ENCODE results near the gene WDR83. TPM values are rescaled to one million over a fixed set of nuclear protein-coding genes. Genes with fewer than 3 reads are reported as not detected.
"Not testable (repeated sequence)": the region's sequence is repeated elsewhere in the genome, so short reads cannot be mapped to it uniquely, and the experiment has no call there.

The WDR83 gene
- total and polyA plus RNA-seq, 2 of the 8 experiments (the other 6 are each of a cell fraction or from before 2014, with no cell fraction given) = 12.6 to 15.3 TPM

GRCh38 chr19:12676928-12677327 lies 10.3 kb downstream of the WDR83 start (continued):
- TF ChIP-seq ATF2 (IDR thresholded peaks at IDR 0.05; ENCODE audit: low read length) (no peak), FOSL1 (IDR thresholded peaks at IDR 0.05; ENCODE audit: insufficient read depth, low read depth, low read length) (no peak), HDAC2 (IDR thresholded peaks at IDR 0.05; ENCODE audit: borderline replicate concordance in 1 of 2, low read depth in 2 of 2, low read length in 2 of 2) (no peak), MAX (IDR thresholded peaks at IDR 0.05) (no peak), RXRA (IDR thresholded peaks at IDR 0.05; ENCODE audit: insufficient read depth, low read depth, low read length) (no peak)

- not testable (repeated sequence) for H3K18ac ChIP-seq (ENCODE audit: extremely low read depth, low read length); H3K4ac ChIP-seq (replicated peaks; ENCODE audit: insufficient read length, low read depth, low read length); H3K23ac ChIP-seq (ENCODE audit: insufficient read length); H3K56ac ChIP-seq (replicated peaks; ENCODE audit: insufficient read length, low read depth, low read length); H3K27me3 ChIP-seq (replicated peaks in 1 of 4; ENCODE audit: control insufficient read depth in 3 of 4, extremely low read depth in 1 of 4, insufficient read depth in 3 of 4, low read length in 3 of 4); H3K9me3 ChIP-seq (ENCODE audit: insufficient read depth in 2 of 2, low read depth in 1 of 2, low read length in 1 of 2); DNase-seq (ENCODE audit: low read depth in 1 of 2, low spot score in 2 of 2); H4K5ac ChIP-seq (ENCODE audit: insufficient read length, low read depth, low read length); H2AK5ac ChIP-seq (ENCODE audit: low read depth, low read length); H4K91ac ChIP-seq (replicated peaks; ENCODE audit: insufficient read length, low read length); H4K8ac ChIP-seq (ENCODE audit: extremely low read depth, insufficient read depth, low read length); H3K4me1 ChIP-seq (replicated peaks in 1 of 4; ENCODE audit: control insufficient read depth in 3 of 4, insufficient read depth in 4 of 4, low read length in 3 of 4); H3K14ac ChIP-seq (ENCODE audit: insufficient read length); H3K79me1 ChIP-seq (ENCODE audit: low read depth, low read length); H2BK12ac ChIP-seq (ENCODE audit: low read depth, low read length); H3K9ac ChIP-seq (replicated peaks in 1 of 4; ENCODE audit: extremely low read depth in 1 of 4, low read depth in 3 of 4, low read length in 3 of 4); H2AFZ ChIP-seq (ENCODE audit: low read length); H2BK5ac ChIP-seq (ENCODE audit: low read depth, low read length); H2BK20ac ChIP-seq (ENCODE audit: low read length); H3K4me3 ChIP-seq (ENCODE audit: extremely low read depth in 1 of 4, insufficient read depth in 2 of 4, low read depth in 3 of 4, low read length in 4 of 4); H3K27ac ChIP-seq (ENCODE audit: low read depth, low read length); H3K23me2 ChIP-seq (ENCODE audit: low read depth, low read length); H2BK120ac ChIP-seq (replicated peaks; ENCODE audit: low read depth, low read length); H2BK15ac ChIP-seq (ENCODE audit: low read length); FAIRE-seq; H3K4me2 ChIP-seq (ENCODE audit: insufficient read depth in 1 of 2, low read depth in 2 of 2, low read length in 2 of 2)
- peaks cover under 1 to 15% of the 10 kb centered on the region in 2 experiments for H4K20me1 ChIP-seq (replicated peaks in 1 of 2; ENCODE audit: control insufficient read depth in 1 of 2, insufficient read depth in 2 of 2, low read length in 2 of 2)
- POLR2A ChIA-PET (ENCODE audit: partially characterized antibody) = interaction anchor here (0.7 to 6.4 kb wide), 9 partner anchors 8 to 117 kb away, joined by 3 to 93 read pairs (median 7); partner anchors contain the start of genes FBXW9, MAN2B1 and WDR83
- CTCF ChIA-PET (ENCODE audit: partially characterized antibody) = interaction anchor here (0.6 to 3.5 kb wide), 7 partner anchors 8 to 642 kb away, joined by 3 to 20 read pairs (median 4); partner anchors contain the start of gene ZNF791
- WGBS, 2 experiments (ENCODE audit: extremely low coverage in 1 of 2, insufficient coverage in 1 of 2, insufficient read length in 1 of 2, insufficient replicate concordance in 2 of 2, low coverage in 1 of 2, low lambda C conversion rate in 2 of 2, missing lambda C conversion rate in 1 of 2) = 96% methylated on average over 5 of the region's 5 CpGs; no CpG with 5 or more reads in 1 of the 2 experiments
- H3K36me3 ChIP-seq (ENCODE audit: control insufficient read depth in 2 of 4, insufficient read depth in 4 of 4, low read length in 3 of 4) = peaks cover 36 to 52% (median 48%) of the 10 kb centered on the region in 4 experiments
- H3K79me2 ChIP-seq (ENCODE audit: control insufficient read depth in 1 of 2, insufficient read depth in 2 of 2, low read length in 2 of 2) = peaks cover 0 to 11% of the 10 kb centered on the region in 2 experiments; a peak in 2 of 4 replicates
These were observed 11.4 kb downstream of the WDR83 start for GRCh38 chr19:12678039-12678438.

All from H1 (cell line).